GM21619 (cell line): ENCODE results near the gene HDAC9.

Source experiments
- ATAC-seq: cut with Tn5 transposase; IDR thresholded peaks from one replicate; pipeline ENCODE4 v1.9.1; 2021; ENCODE audit not compliant: unreplicated experiment

Gene HDAC9

DNA sequence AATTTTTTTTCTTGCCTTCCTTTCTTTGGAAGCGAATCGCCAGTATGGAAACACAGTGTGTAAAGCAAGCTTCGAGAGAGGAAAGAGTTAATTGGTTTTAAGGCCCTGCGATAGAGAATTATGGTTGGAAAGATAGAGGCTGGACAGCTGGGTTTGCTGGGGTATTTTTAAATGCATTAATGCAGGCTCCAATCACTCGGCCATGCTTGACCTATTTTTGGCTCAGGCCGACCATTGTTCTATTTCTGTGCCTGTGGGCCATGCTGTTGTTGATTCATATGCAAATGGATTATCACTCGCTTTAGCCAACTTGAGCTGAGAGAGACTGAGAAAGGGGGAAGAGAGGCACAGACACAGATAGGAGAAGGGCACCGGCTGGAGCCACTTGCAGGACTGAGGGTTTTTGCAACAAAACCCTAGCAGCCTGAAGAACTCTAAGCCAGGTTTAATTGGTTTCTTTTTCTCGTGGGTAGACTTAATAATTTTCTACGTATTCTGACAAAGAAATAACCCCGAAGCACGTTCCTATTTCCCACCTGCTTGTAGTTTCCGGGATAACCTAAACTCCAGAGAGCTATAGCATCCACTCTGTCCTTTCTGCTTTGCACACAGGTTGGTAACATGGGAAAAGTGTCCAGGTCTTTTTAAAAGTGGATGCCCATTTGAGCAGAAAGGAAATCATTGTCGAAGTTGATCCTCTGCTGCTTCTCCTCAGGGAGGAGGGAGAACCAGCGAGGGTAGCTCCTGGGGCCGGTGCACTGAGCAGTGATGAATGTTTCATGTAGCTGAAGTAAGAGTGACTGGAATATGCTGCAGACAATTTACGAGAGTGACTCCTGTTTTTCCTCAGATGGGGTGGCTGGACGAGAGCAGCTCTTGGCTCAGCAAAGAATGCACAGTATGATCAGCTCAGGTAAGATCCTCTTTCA lies at the start of gene HDAC9:
HDAC9 (plus strand) TSS at position 338 of the 929 bp plus-strand sequence; CDS start at position 892, 554 bp downstream.
- peak; percentile 89 for ATAC-seq

DNA sequence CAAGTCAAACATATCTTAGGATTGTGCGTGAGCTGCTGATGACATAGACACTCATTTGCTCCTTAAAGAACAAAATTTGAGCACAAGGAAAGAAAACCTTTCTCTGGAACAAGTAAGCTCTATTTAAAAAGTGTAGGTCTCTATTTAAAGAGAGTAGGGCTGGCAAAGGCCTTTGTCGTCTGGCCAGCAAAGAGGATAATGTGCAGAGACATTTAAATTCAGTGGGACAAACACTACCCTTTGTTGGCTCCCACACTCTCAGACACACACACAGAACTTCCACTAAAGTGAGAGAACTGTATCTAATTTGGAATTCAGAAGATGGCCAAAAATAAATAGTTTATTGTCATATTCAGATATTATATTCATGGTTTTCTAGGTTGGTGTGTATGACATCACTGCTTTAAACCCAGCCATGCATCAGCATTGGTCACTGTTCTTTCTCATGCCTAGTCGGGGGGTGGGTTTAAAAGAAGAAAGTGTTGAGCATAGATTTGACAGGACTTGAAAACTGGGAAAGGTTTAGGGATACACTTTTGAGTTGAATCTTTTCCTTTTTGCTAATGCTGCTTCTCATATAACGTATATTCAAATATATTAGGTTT lies 49.5 kb upstream of the HDAC9 start:
- ATAC-seq, result no peak

GRCh38 chr7:18450019-18450418 lies 45.5 kb upstream of the HDAC9 start:
- ATAC-seq, result no peak

GRCh38 chr7:18455606-18456005 lies 39.9 kb upstream of the HDAC9 start:
- no peak for ATAC-seq

DNA sequence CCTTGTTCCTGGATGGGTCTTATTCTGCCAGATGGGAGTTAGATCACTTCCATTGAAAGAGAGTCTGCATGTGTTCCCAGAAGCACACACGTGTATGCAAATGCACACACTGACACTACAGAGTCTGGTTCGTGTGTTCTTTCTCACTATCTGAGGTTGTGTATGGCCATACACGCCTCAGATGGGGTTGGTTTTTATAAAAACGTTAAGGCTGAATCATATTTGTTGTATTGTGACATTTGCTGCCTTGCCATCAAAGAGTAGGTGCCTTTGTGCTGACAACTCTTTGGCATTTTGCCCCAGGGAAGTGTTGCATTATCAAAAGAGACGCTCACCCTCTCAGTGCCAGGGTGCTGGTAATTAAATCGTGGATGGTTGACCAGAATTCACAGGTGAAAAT lies 37.7 kb upstream of the HDAC9 start:
- no peak for ATAC-seq

DNA sequence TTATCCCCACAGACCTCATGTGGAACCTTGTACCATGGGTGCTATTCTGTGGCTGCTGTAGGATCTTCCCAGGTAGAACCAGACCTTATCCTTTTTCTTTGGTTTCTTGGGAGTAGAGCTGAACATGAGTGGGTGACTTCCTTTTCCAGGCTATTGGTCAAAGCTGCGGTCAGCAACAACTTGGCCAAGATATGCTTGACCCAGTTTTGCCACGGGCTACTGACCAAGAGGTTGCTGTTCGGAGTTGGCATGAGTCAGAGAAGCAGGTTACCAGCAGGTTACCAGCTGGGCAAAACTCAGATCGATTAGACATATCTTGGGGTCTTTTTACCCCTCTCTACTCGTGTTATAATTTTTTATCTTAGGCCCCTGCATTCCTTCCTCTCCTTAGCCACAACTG lies 36.7 kb upstream of the HDAC9 start:
- ATAC-seq, result no peak

DNA sequence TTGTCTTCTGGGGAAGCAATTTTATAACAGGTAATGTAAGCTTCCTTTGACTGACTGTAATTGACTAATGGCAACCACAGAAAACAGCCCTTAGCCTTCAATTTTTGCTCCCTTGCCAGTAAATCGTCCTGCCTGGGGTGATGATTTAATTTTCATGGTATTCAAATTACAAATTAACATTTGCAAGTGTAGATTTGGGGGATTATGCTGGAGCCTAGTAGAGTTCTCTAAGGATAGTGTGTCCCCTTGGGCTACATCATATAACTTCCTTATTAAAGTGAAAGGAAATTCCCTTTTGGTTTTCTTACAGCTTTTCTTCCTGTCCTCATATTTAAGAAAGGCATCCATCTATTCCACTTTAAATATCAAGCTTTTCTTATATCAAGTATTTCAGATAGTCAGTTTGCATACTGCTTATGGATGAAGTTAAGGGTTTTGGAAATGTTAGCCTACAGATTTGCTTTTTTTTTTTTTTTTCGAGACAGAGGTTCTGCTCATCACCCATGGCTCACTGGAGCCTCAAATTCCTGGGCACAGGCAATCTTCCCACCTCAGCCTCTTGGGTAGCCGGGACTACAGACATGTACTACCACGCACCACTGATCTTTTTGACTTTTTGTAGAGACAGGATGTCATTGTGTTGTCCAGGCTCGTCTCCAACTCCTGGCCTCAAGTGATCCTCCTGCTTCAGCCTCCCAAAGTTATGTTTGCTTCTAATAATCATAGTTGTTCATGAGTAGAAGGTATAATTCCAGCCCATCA lies 35.9 kb upstream of the HDAC9 start:
- ATAC-seq, result no peak

GRCh38 chr7:18461785-18462467 lies 33.6 kb upstream of the HDAC9 start:
- ATAC-seq, result no peak

GRCh38 chr7:18464830-18465229 lies 30.7 kb upstream of the HDAC9 start:
- ATAC-seq, result no peak

- no peak for ATAC-seq
Observed at GRCh38 chr7:18467011-18467410, 28.5 kb upstream of the HDAC9 start.

- no peak for ATAC-seq
Observed at GRCh38 chr7:18468795-18469194, 26.8 kb upstream of the HDAC9 start.

DNA sequence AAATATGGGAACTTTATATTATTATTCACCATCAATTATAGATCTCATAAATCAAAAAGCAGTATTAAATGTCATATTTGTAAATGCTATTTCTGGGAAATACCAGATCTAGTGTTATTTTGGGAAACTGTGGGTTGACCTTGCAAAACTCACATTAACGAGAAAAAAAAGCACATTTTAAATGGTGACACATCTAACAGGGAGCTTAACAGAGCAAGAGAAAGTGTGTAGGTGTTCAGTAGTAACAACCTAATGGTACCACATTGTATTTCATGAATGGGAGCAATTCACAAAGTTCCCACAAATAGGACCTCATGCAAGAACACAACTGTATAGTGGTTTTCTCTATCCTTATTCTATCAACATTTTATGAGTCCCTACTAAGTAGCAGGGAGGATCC lies 26.2 kb upstream of the HDAC9 start:
- no peak for ATAC-seq

- no peak for ATAC-seq
Observed at GRCh38 chr7:18471476-18472160, 23.9 kb upstream of the HDAC9 start.

- ATAC-seq, result no peak
Observed at GRCh38 chr7:18472161-18472483, 23.4 kb upstream of the HDAC9 start.

- ATAC-seq, result no peak
Observed at GRCh38 chr7:18473119-18473518, 22.4 kb upstream of the HDAC9 start.

- no peak for ATAC-seq
Observed at GRCh38 chr7:18474944-18475343, 20.6 kb upstream of the HDAC9 start.

DNA sequence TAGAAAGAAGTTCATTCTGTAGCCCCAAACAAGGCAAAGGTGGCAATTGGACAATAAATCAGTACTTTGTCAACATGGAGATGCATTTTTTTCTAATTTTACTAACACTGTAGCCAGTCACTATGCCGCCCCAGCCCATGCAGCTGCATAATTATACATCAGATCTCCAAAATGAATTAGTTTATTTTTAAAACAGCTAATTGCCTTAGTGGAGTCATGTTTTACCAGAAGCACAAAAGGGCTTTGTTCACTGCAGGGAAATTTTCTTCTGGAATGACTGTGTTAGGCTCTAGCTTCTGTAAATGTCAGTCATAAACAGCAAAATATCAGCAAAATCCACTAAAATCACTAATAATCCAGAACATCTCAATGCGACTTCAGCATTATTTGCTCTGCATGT lies 20.1 kb upstream of the HDAC9 start:
- no peak for ATAC-seq

GRCh38 chr7:18481776-18482175 lies 13.8 kb upstream of the HDAC9 start:
- no peak for ATAC-seq

- ATAC-seq, result no peak
Observed at GRCh38 chr7:18488049-18488448, 7.5 kb upstream of the HDAC9 start.

GRCh38 chr7:18489624-18490023 lies 5.9 kb upstream of the HDAC9 start:
- no peak for ATAC-seq

DNA sequence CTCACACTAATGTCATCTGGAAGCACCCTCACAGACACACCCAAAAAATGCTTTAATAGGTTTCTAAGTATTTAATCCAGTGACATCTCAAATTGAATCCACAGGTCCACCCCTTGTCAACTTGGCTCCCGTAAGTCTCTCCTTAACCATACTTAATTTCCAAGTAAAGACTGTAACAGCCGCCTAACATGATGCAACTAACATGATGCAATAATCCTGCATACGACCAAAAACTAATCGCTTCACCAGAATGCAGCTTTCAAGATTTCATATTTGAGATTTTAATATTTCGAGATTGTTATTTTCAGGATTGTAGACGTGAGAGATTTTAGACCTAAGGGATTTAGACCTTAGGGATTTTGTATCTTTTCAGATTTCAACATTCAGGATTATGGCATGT lies 3.7 kb upstream of the HDAC9 start:
- no peak for ATAC-seq
